ENCODE data around the gene EID2. TPM values are rescaled to one million over a fixed set of nuclear protein-coding genes. Genes with fewer than 3 reads are reported as not detected.

Gene EID2
- total RNA-seq, 1 donor from 2014 or later = 13.5 TPM

DNA sequence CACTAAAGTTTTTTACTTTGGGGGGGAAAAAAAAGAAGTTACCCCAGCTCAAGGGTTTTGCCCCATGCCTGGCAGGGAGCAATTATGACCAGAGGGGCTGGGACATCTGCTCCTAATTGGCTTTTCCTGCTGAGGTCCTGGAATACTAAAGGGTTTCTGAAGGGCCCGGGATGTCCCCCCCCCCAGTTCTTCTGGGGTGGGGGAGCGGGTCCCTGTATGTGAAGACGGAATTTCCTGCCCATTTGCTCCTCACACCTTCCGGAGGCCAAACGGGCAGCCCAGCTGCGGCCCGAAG, 42.3 kb downstream of the EID2 start:
- TF ChIP-seq, protein P1, sequence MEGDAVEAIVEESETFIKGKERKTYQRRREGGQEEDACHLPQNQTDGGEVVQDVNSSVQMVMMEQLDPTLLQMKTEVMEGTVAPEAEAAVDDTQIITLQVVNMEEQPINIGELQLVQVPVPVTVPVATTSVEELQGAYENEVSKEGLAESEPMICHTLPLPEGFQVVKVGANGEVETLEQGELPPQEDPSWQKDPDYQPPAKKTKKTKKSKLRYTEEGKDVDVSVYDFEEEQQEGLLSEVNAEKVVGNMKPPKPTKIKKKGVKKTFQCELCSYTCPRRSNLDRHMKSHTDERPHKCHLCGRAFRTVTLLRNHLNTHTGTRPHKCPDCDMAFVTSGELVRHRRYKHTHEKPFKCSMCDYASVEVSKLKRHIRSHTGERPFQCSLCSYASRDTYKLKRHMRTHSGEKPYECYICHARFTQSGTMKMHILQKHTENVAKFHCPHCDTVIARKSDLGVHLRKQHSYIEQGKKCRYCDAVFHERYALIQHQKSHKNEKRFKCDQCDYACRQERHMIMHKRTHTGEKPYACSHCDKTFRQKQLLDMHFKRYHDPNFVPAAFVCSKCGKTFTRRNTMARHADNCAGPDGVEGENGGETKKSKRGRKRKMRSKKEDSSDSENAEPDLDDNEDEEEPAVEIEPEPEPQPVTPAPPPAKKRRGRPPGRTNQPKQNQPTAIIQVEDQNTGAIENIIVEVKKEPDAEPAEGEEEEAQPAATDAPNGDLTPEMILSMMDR (IDR thresholded peaks at IDR 0.05) = no peak
- Histone ChIP-seq H3K4me1 (peaks cover 16% of the 10 kb centered on the region), H3K9me3 (no peaks in the 10 kb centered on the region), H3K27me3 (peaks cover 56% of the 10 kb centered on the region), H3K36me3 (no peaks in the 10 kb centered on the region), H3K27ac (no peak overlapping the region), H3K4me3 (no peak overlapping the region)
- no peak for DNase-seq
- intact Hi-C loops (cut with DNase I) = no loop called here
- ATAC-seq = no peak

DNA sequence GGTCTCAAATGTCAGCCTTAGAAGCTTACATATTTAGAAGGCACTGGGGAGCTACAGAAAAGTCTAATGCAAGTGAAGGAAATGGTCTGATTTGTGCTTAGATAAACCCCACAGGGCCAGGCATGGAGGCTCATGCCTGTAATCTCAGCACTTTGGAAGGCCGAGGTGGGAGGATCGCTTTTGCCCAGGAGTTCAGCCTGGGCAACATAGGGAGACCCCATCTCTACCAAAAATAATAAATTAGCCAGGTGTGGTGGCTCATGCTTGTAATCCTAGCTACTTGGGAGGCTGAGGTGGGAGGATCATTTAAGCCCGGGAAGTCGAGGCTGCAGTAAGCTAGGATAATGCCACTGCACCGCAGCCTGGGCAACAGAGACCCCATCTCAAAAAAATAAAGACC, 43.9 kb downstream of the EID2 start:
- Histone ChIP-seq H3K9me3 (no peaks in the 10 kb centered on the region), H3K27me3 (peaks cover 48% of the 10 kb centered on the region), H3K36me3 (peaks cover under 1% of the 10 kb centered on the region), H3K27ac (no peak overlapping the region), H3K4me3 (no peak overlapping the region), H3K4me1 (peaks cover 16% of the 10 kb centered on the region)
- DNase-seq (no peak), ATAC-seq (no peak)
- TF ChIP-seq, protein P1 (IDR thresholded peaks at IDR 0.05) = no peak
- intact Hi-C loops (cut with DNase I) = no loop called here

DNA sequence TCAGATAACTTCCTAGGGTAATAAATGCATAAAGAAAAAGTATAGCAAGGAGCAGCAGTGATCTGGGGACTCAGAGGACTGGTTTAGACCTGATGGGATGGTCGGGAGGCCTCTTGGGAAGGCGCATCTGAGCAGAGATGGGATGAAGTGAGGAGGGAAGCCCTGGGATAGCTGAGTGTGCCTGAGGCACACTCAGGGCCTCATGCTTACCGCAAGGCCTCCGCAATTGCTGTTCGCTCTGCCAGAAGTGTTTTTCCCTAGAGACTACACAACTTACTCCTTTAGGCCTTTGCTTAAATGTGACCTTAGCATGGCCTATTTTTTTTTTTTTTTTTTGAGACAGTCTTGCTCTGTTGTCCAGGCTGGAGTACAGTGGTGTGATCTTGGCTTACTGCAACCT, 45.3 kb downstream of the EID2 start:
- peaks cover 35% of the 10 kb centered on the region for H3K27me3 ChIP-seq
- H3K36me3 ChIP-seq = peaks cover 14% of the 10 kb centered on the region
- H3K9me3 ChIP-seq = no peaks in the 10 kb centered on the region
- H3K27ac ChIP-seq = no peak overlapping the region
- TF ChIP-seq, protein P1 (IDR thresholded peaks at IDR 0.05) = no peak
- no peak for DNase-seq
- intact Hi-C loops (cut with DNase I) = no loop called here
- no peak for ATAC-seq
- no peak overlapping the region for H3K4me3 ChIP-seq
- H3K4me1 ChIP-seq = peaks cover 16% of the 10 kb centered on the region

DNA sequence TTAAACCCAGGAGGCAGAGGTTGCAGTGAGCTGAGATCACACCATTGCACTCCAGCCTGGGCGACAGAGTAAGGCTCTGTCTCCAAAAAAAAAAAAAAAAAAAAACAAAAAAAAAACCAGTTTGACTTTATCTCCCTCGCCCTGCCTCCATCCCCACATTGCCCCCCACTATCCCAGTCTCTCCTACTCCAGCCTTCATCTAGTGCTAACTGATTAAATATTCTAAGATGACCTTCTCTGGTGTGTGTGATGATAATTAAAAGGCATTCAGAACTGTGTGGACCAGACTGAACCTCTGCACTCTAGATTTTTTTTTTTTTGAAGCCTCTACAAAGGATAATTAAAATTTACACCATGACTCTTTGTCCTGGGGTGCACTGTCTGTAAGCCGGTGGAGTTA, 47.2 kb downstream of the EID2 start:
- TF ChIP-seq, protein P1 (IDR thresholded peaks at IDR 0.05) = no peak
- Histone ChIP-seq H3K27me3 (peaks cover 18% of the 10 kb centered on the region), H3K27ac (no peak overlapping the region), H3K4me1 (peaks cover 3% of the 10 kb centered on the region), H3K4me3 (no peak overlapping the region), H3K36me3 (peaks cover 33% of the 10 kb centered on the region), H3K9me3 (no peaks in the 10 kb centered on the region)
- intact Hi-C loops (cut with DNase I) = no loop called here
- DNase-seq (no peak), ATAC-seq (no peak)

DNA sequence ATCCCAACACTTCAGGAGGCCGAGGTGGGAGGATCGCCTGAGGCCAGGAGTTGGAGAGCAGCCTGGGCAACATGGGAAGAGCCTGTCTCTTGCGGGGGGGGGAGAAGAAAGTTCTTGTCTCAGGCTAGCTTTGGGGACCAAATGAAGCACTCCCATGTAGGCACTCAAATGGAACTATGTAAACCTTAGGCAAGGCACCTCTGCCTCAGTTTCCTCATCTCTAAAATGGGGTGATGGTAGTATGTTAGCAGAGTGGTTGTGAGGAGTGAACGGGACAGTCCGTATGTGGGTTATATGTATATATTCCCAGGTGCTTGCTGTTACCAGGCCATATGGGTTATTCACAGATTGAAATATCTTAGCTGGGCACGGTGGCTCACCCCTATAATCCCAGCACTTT, 47.7 kb downstream of the EID2 start:
- intact Hi-C loops (cut with DNase I) = no loop called here
- H3K4me1 ChIP-seq = no peaks in the 10 kb centered on the region
- no peak overlapping the region for H3K4me3 ChIP-seq
- peaks cover 38% of the 10 kb centered on the region for H3K36me3 ChIP-seq
- H3K27me3 ChIP-seq = peaks cover 12% of the 10 kb centered on the region
- TF ChIP-seq, protein P1 (IDR thresholded peaks at IDR 0.05) = no peak
- no peak overlapping the region for H3K27ac ChIP-seq
- DNase-seq (no peak), ATAC-seq (no peak)
- H3K9me3 ChIP-seq = no peaks in the 10 kb centered on the region

DNA sequence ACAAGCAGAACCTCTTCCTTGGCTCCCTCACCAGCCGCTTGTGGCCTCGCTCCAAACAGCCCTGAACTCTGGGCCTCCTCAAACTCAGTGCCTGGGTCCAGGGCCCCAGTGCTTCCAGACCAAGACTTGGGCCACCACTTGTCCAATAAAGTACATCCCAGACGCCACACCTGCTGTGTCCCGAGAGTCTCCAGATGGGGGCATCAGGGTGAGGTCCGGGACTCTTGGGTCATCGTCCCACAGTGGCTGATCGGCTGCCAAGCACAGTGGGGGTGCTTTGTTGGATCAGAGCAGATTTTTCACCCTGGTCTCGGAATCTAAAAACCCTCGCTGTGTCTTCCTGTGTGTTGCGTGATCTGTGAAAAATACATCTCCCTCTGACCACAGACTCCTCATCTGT, 50.2 kb downstream of the EID2 start:
- H3K4me3 ChIP-seq = no peak overlapping the region
- ATAC-seq = no peak
- no peaks in the 10 kb centered on the region for H3K9me3 ChIP-seq
- H3K27me3 ChIP-seq = no peaks in the 10 kb centered on the region
- H3K4me1 ChIP-seq = no peaks in the 10 kb centered on the region
- intact Hi-C loops (cut with DNase I) = no loop called here
- H3K27ac ChIP-seq = no peak overlapping the region
- TF ChIP-seq, protein P1 (IDR thresholded peaks at IDR 0.05) = no peak
- DNase-seq = no peak
- peaks cover 61% of the 10 kb centered on the region for H3K36me3 ChIP-seq
